PFSK-1 (cell line): ENCODE measurements around the gene DNAAF6.

Experiments used
- POLR2AphosphoS5 ChIP-seq: IDR thresholded peaks from 2 replicates; pipeline ENCODE4 v1.6.1; 2012; ENCODE audit warnings: low read depth, mild to moderate bottlenecking, control low read depth, low read length, moderate library complexity
- TAF1 ChIP-seq: IDR thresholded peaks from 2 replicates; pipeline ENCODE4 v1.6.1; 2012; ENCODE audit warnings: low read length, control low read depth, borderline replicate concordance; ENCODE audit not compliant: insufficient read depth
- TF ChIP-seq, protein P1 (sequence below), 2 experiments: IDR thresholded peaks; 2 replicates each; pipeline versions ENCODE4 v1.6.1 to v1.8.0; 2011 to 2012; ENCODE audit warnings: low read depth in 2 of 2, low read length in 2 of 2, control low read depth in 1 of 2, inconsistent platforms in 1 of 2, mild to moderate bottlenecking in 1 of 2, moderate library complexity in 1 of 2; ENCODE audit not compliant: insufficient read depth in 1 of 2

DNA sequence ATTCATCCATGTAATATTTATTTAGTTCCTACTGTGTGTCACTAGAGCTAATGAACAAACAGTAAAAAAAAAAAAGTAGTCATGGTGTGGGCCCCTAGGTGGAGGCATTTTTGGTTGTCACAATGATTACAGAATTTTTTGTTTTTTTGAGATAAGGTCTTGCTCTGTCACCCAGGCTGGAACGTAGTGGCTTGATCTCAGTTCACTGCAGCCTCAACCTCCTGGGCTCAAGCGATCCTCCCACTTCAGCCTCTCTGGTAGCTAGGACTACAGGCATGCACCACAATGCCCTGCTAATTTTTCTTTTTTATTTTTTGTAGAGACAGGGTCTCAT is 22.0 kb downstream of the DNAAF6 start:
- TF ChIP-seq POLR2AphosphoS5 (no peak), TAF1 (no peak)
- TF ChIP-seq, protein P1, sequence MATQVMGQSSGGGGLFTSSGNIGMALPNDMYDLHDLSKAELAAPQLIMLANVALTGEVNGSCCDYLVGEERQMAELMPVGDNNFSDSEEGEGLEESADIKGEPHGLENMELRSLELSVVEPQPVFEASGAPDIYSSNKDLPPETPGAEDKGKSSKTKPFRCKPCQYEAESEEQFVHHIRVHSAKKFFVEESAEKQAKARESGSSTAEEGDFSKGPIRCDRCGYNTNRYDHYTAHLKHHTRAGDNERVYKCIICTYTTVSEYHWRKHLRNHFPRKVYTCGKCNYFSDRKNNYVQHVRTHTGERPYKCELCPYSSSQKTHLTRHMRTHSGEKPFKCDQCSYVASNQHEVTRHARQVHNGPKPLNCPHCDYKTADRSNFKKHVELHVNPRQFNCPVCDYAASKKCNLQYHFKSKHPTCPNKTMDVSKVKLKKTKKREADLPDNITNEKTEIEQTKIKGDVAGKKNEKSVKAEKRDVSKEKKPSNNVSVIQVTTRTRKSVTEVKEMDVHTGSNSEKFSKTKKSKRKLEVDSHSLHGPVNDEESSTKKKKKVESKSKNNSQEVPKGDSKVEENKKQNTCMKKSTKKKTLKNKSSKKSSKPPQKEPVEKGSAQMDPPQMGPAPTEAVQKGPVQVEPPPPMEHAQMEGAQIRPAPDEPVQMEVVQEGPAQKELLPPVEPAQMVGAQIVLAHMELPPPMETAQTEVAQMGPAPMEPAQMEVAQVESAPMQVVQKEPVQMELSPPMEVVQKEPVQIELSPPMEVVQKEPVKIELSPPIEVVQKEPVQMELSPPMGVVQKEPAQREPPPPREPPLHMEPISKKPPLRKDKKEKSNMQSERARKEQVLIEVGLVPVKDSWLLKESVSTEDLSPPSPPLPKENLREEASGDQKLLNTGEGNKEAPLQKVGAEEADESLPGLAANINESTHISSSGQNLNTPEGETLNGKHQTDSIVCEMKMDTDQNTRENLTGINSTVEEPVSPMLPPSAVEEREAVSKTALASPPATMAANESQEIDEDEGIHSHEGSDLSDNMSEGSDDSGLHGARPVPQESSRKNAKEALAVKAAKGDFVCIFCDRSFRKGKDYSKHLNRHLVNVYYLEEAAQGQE (IDR thresholded peaks at IDR 0.05; ENCODE audit: insufficient read depth in 1 of 2, low read depth in 2 of 2, low read length in 2 of 2) = no peak
